Bronchial epithelial cell (primary cell): ENCODE results near the gene MCTP1. TPM values are rescaled to one million over a fixed set of nuclear protein-coding genes. Genes with fewer than 3 reads are reported as not detected.

Source experiments
- DNase-seq: peaks from one replicate; pipeline ENCODE4 v3.0.0-alpha.2; 2010; ENCODE audit warnings: low read depth
- FAIRE-seq: peaks from 2 replicates; lab custom pipeline; 2011; peaks lifted over from hg19 to GRCh38; lab: Jason Lieb, UNC
- H3K27me3 ChIP-seq: 2 replicates; pipeline ENCODE4 v1.5.1; 2011; ENCODE audit warnings: low read length; ENCODE audit not compliant: control insufficient read depth, insufficient read depth
- H3K36me3 ChIP-seq: 2 replicates; pipeline ENCODE4 v1.5.1; 2011; ENCODE audit warnings: low read length; ENCODE audit not compliant: control insufficient read depth, insufficient read depth
- H3K4me3 ChIP-seq: 2 replicates; pipeline ENCODE4 v1.5.1; 2011; ENCODE audit warnings: mild to moderate bottlenecking, low read depth, low read length, control low read depth
- total RNA-seq: library from RNA; depleted of rRNA; stranded (reverse); fragments of >200 nt; gene quantifications from 2 replicates; pipeline ENCODE4 v1.2.1, GENCODE V29; 2014
- TF ChIP-seq, protein P1 (sequence below): IDR thresholded peaks from 2 replicates; pipeline ENCODE4 v1.5.1; 2011; ENCODE audit warnings: mild to moderate bottlenecking, moderate library complexity, low read length, control low read depth, inconsistent platforms; ENCODE audit not compliant: insufficient read depth, severe bottlenecking

The MCTP1 gene
- total RNA-seq, 1 donor from 2014 or later = 17.9 TPM

DNA sequence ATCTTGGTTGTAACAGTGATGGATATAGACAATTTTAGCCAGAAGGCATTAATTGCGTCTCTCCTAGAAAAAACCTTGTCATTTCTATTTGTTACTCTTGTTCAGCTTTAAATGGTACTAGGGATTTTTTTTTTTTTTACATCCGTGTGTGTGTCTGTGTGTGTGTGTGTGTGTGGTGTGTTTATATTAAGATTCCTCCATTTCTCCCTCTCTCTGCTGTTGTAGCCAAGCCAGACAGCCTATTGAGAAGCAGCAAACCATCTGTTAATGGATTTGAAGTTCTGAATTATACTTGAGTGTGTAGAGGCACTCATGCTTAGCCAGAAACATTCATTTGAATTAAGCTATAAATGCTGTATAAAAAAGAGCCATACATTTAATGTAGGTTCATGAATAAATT lies 594.1 kb downstream of the MCTP1 start:
- TF ChIP-seq, protein P1, sequence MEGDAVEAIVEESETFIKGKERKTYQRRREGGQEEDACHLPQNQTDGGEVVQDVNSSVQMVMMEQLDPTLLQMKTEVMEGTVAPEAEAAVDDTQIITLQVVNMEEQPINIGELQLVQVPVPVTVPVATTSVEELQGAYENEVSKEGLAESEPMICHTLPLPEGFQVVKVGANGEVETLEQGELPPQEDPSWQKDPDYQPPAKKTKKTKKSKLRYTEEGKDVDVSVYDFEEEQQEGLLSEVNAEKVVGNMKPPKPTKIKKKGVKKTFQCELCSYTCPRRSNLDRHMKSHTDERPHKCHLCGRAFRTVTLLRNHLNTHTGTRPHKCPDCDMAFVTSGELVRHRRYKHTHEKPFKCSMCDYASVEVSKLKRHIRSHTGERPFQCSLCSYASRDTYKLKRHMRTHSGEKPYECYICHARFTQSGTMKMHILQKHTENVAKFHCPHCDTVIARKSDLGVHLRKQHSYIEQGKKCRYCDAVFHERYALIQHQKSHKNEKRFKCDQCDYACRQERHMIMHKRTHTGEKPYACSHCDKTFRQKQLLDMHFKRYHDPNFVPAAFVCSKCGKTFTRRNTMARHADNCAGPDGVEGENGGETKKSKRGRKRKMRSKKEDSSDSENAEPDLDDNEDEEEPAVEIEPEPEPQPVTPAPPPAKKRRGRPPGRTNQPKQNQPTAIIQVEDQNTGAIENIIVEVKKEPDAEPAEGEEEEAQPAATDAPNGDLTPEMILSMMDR = no peak
- no peak overlapping the region for H3K4me3 ChIP-seq
- DNase-seq (no peak), FAIRE-seq (no peak)
- no peaks in the 10 kb centered on the region for H3K27me3 ChIP-seq
- no peaks in the 10 kb centered on the region for H3K36me3 ChIP-seq

DNA sequence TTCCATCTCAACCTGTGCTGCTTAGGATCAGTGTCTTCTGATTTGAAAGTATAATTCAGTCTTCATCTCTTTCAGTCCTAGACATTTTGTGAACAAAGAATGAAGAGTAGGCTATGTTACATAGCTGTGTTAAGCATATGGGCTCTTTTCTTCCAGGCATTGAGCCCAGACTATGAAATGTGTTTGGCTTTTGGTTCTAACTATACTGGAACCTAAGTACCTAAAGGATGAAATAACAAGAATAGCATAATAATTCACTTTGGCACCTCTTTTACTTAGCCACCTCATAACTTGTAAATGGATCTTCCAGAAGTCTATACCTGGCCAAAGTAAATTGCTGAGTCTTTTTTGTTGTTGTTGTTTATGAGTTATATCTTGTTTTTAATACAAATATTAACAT lies 595.0 kb downstream of the MCTP1 start:
- Histone ChIP-seq H3K36me3 (no peaks in the 10 kb centered on the region), H3K4me3 (no peak overlapping the region), H3K27me3 (no peaks in the 10 kb centered on the region)
- no peak for FAIRE-seq
- TF ChIP-seq, protein P1 = no peak
- no peak for DNase-seq

DNA sequence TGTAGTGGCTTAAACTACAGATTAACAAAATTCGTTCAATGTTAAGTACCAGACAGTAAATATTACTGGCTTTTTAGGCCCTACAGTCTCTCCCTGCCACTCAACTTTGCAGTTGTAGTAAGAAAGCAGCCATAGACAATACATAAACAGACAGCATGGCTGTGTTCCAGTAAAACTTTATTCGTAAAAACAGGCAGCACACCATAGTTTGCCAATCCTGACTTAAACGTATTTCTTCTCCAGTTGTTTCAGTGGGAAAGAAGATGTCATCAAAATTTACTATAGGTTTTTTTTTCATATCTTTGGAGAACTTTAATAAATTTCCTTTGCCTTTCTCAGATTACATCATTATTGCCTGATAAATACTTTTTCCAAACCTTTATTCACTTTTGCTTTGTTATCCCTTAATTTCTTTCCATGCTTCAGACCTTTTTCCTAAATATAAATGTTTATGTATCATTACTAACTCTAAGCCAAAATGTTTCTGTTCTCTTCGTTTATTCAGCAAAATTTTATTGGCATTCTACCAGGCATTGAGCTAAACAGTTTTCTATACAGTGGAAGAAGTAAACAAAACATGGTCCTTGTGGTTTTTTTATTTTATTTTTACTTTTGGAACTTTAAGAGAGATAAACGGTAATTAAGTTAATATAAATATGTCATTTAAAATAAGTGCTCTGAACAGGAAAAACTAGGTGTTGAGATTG lies 601.9 kb downstream of the MCTP1 start:
- DNase-seq (no peak), FAIRE-seq (no peak)
- Histone ChIP-seq H3K36me3 (no peaks in the 10 kb centered on the region), H3K27me3 (no peaks in the 10 kb centered on the region), H3K4me3 (no peak overlapping the region)
- TF ChIP-seq, protein P1 = no peak

DNA sequence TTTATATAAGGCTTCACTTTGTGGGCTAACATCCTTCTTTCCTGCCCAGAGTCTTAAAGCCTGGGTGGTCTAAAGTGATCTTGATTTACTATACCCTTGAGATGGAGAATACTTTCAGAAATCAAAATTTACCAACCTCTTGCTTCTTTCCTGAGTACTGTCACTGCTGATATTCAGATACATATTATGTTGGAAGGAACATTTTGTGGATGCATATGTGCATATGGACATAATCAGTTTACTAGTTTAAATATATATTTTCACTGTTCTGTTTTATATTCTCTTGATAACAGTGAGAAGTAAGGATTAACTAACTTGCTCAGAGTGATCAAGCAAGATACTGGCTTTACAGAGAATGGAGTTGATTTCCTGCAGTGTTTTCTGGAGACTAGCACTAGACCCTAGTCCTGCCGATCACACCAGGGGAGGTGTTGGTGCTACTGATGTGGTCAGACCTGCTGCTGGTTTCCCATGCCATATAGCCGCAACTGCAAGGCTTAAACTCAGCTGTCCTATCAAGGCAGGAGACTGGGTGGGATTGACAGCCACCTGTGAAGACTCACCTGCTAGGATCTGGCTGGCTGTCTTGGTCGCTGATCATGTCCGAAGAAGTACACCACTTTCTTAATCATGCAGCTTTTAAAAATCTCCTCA lies 608.8 kb downstream of the MCTP1 start:
- no peak for FAIRE-seq
- TF ChIP-seq, protein P1 = no peak
- H3K4me3 ChIP-seq = no peak overlapping the region

DNA sequence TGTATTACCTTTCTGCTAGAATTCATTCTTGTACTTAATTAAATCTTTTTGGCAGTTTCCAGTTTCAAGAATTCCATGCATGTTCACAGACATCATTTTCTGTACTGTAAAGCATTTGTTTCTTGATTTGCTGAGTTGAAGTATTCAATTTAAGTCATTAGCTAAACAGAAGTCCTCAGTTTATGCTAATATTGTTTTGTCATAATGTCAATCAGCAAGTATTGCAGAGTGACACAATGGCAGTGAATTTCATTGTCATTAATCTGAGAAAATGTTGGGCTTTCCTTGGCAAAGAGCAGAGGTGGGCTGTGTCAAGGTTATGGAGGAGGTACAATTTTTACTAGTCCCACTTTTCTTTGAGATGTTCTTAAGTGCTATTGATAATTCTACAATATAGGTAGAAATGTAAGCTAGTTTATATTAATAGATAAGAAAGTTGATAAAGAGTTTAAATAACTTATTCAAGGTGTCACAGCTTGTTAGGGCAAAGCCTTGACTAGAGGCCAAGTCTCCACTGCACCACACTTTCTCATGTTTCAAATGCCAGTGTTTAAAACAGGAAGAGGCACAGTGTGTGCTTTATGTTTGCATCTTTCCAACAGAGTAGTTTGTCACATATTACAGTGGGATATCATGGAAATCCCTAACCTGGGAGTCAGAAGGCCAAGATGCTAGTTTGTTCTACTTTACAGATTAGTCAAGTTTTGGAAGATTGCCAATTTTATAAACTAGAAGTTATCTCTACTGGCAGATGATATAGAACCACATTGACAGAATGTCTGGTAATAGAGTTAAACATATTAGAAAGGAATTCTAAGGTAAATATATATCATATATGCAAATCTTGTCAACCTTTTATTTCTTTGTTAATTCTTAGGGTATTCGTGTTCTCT lies 610.2 kb downstream of the MCTP1 start:
- no peak overlapping the region for H3K4me3 ChIP-seq
- TF ChIP-seq, protein P1 = no peak
- no peaks in the 10 kb centered on the region for H3K27me3 ChIP-seq
- FAIRE-seq (no peak), DNase-seq (peak; percentile 48)
- H3K36me3 ChIP-seq = peaks cover 1% of the 10 kb centered on the region

More for the DNA sequence above, 608.8 kb downstream of the MCTP1 start:
- H3K27me3 ChIP-seq = no peaks in the 10 kb centered on the region
- H3K36me3 ChIP-seq = peaks cover 1% of the 10 kb centered on the region
- no peak for DNase-seq
